GM23338 (cell line): ENCODE results near the gene APOL2. TPM values are rescaled to one million over a fixed set of nuclear protein-coding genes. Genes with fewer than 3 reads are reported as not detected.

Source experiments
- ATAC-seq: fragments of 200-7000 bp; cut with Tn5 transposase; 3 replicates; pipeline ENCODE4 v1.9.1; 2020
- DNase-seq: peaks from one replicate; pipeline ENCODE4 v3.0.0-alpha.2; 2015; ENCODE audit warnings: low spot score
- H2AFZ ChIP-seq: fragments of 200-600 bp; sonication (generic); 2 replicates; pipeline ENCODE4 v1.8.0; 2016; ENCODE audit warnings: antibody characterized with exemption, mild to moderate bottlenecking, moderate library complexity
- H3F3A ChIP-seq: fragments of 200-600 bp; sonication (generic); replicated peaks from 2 replicates; pipeline ENCODE4 v1.8.0; 2017; ENCODE audit warnings: antibody characterized with exemption, mixed run types, low read depth
- H3K27ac ChIP-seq: fragments of 200-600 bp; sonication (generic); 2 replicates; pipeline ENCODE4 v1.6.1; 2016; ENCODE audit warnings: low read depth
- H3K27me3 ChIP-seq: fragments of 200-600 bp; sonication (generic); 2 replicates; pipeline ENCODE4 v1.8.0; 2016; ENCODE audit warnings: mild to moderate bottlenecking, mixed run types, moderate library complexity; ENCODE audit not compliant: insufficient read depth
- H3K36me3 ChIP-seq: fragments of 200-600 bp; sonication (generic); 2 replicates; pipeline ENCODE4 v1.8.0; 2016; ENCODE audit warnings: mild to moderate bottlenecking; ENCODE audit not compliant: insufficient read depth
- H3K4me1 ChIP-seq: fragments of 200-600 bp; sonication (generic); 2 replicates; pipeline ENCODE4 v1.8.0; 2016; ENCODE audit warnings: mild to moderate bottlenecking, moderate library complexity; ENCODE audit not compliant: insufficient read depth
- H3K4me2 ChIP-seq: fragments of 200-600 bp; sonication (generic); 2 replicates; pipeline ENCODE4 v1.7.1; 2017; ENCODE audit warnings: mixed run types
- H3K4me3 ChIP-seq: fragments of 200-600 bp; sonication (generic); 2 replicates; pipeline ENCODE4 v1.6.1; 2016; ENCODE audit warnings: mixed run types
- H3K79me2 ChIP-seq: fragments of 200-600 bp; sonication (generic); replicated peaks from 2 replicates; pipeline ENCODE4 v1.8.0; 2017; ENCODE audit warnings: mild to moderate bottlenecking; ENCODE audit not compliant: insufficient read depth
- H3K9me2 ChIP-seq: fragments of 200-600 bp; sonication (generic); 2 replicates; pipeline ENCODE4 v1.8.0; 2017; ENCODE audit not compliant: insufficient read depth
- H4K20me1 ChIP-seq: fragments of 200-600 bp; sonication (generic); replicated peaks from 2 replicates; pipeline ENCODE4 v1.8.0; 2017; ENCODE audit warnings: mild to moderate bottlenecking; ENCODE audit not compliant: insufficient read depth
- H3K27ac Mint-ChIP-seq: 2 replicates; pipeline ENCODE4 v1.8.0; 2020; ENCODE audit warnings: inconsistent platforms, mild to moderate bottlenecking, moderate library complexity, mixed read lengths
- H3K27me3 Mint-ChIP-seq: 3 replicates; pipeline ENCODE4 v1.8.0; 2022; ENCODE audit warnings: low read depth, mild to moderate bottlenecking, moderate library complexity, mixed read lengths, inconsistent platforms; ENCODE audit not compliant: insufficient read depth, poor library complexity
- H3K36me3 Mint-ChIP-seq: 3 replicates; pipeline ENCODE4 v1.8.0; 2021; ENCODE audit warnings: low read depth, mild to moderate bottlenecking, inconsistent platforms, moderate library complexity, mixed read lengths
- H3K4me1 Mint-ChIP-seq: 3 replicates; pipeline ENCODE4 v1.8.0; 2020; ENCODE audit warnings: mild to moderate bottlenecking, inconsistent platforms, mixed read lengths
- H3K4me3 Mint-ChIP-seq: 3 replicates; pipeline ENCODE4 v1.8.0; 2021; ENCODE audit warnings: moderate library complexity, mild to moderate bottlenecking, inconsistent platforms, mixed read lengths
- H3K9me3 Mint-ChIP-seq: 3 replicates; pipeline ENCODE4 v1.8.0; 2020; ENCODE audit warnings: moderate library complexity, mild to moderate bottlenecking, inconsistent platforms, mixed read lengths
- EZH2 ChIP-seq: fragments of 200-600 bp; sonication (generic); IDR thresholded peaks from one replicate; pipeline ENCODE4 v1.8.0; 2017; ENCODE audit warnings: antibody characterized with exemption, mild to moderate bottlenecking, low read depth; ENCODE audit not compliant: unreplicated experiment
- ZNF114 ChIP-seq: fragments of 250-450 bp; sonication (Bioruptor Pico); IDR thresholded peaks from 2 replicates; pipeline ENCODE4 v1.5.0; 2020; ENCODE audit warnings: mild to moderate bottlenecking, moderate library complexity
- polyA plus RNA-seq: library from polyadenylated mRNA; unstranded; fragments of >200 nt; fragmentation: Nextera tagmentation; extraction: Ambion mirVana; gene quantifications from 2 replicates; pipeline ENCODE4 v1.2.1, GENCODE V29; 2016
- total RNA-seq: library from RNA; depleted of rRNA; stranded (reverse); fragments of >200 nt; shearing (Covaris generic); gene quantifications from 2 replicates; pipeline ENCODE4 v1.2.3, GENCODE V29; 2014
- TF ChIP-seq, protein P1 (sequence below), 2 experiments: fragments of 200-600 bp in 1 of 2; sonication (generic) in 1 of 2; conservative IDR thresholded peaks; 2 replicates each; pipeline versions ENCODE4 v1.5.1 to v1.6.1; 2016 to 2017; ENCODE audit warnings: antibody characterized with exemption in 2 of 2, low read depth in 2 of 2, mild to moderate bottlenecking in 2 of 2, moderate library complexity in 1 of 2
- TF ChIP-seq, protein P2 (sequence below): fragments of 250-450 bp; sonication (Bioruptor Pico); IDR thresholded peaks from 2 replicates; pipeline ENCODE4 v1.5.0; 2020; ENCODE audit warnings: mild to moderate bottlenecking, moderate library complexity

The APOL2 gene
- total and polyA plus RNA-seq, 2 experiments from 2014 or later, result 5.5 to 10.4 TPM

DNA sequence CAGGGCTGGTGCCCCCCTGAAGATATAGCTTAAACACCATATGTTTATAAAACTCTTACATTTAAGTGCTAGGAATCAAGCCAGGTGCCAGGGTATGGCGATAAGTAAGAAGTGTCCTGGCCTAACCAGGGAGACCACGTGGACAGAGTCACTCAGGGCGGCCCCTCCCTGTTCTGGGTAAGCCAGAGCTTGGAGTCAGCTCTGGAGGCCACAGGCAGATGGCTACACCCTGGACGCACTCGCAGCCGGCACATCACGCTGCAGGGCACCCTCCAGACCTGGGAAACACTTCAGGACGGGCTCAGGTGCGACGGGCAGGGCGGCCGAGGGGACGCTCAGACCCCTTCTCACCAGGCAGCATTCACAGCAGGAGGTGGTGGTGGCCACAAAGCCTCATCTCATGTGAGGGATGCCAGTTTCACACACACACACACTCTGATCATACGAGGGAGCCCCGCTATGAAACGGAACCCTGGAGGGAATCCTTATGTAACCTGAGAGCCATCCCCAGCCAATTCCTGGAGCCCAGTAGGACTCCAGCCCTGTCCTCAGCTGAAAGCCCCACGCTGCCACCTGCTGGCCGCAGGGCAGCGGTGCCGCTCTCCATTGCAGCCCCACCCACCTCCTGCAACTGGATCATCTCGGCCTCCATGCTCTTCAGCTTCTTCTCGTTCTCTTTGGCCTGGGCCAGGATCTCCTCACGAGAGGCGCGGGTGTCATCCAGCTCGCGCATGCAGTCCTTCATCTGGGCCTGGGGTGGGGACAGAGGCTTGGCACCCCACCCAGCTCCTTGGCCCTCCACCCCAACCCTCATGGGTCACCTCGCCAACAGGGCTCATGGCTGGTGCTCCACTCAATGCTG, 47.0 kb upstream of the APOL2 start:
- no peak overlapping the region for H3K27ac ChIP-seq
- peaks cover 62% of the 10 kb centered on the region for H3K36me3 ChIP-seq
- ATAC-seq (peak; percentile 96), DNase-seq (peak; percentile 90)
- TF ChIP-seq, protein P1, sequence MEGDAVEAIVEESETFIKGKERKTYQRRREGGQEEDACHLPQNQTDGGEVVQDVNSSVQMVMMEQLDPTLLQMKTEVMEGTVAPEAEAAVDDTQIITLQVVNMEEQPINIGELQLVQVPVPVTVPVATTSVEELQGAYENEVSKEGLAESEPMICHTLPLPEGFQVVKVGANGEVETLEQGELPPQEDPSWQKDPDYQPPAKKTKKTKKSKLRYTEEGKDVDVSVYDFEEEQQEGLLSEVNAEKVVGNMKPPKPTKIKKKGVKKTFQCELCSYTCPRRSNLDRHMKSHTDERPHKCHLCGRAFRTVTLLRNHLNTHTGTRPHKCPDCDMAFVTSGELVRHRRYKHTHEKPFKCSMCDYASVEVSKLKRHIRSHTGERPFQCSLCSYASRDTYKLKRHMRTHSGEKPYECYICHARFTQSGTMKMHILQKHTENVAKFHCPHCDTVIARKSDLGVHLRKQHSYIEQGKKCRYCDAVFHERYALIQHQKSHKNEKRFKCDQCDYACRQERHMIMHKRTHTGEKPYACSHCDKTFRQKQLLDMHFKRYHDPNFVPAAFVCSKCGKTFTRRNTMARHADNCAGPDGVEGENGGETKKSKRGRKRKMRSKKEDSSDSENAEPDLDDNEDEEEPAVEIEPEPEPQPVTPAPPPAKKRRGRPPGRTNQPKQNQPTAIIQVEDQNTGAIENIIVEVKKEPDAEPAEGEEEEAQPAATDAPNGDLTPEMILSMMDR (conservative IDR thresholded peaks at IDR 0.05; ENCODE audit: low read depth in 2 of 2), result peak; percentile 88 to 92
- TF ChIP-seq, protein P2, sequence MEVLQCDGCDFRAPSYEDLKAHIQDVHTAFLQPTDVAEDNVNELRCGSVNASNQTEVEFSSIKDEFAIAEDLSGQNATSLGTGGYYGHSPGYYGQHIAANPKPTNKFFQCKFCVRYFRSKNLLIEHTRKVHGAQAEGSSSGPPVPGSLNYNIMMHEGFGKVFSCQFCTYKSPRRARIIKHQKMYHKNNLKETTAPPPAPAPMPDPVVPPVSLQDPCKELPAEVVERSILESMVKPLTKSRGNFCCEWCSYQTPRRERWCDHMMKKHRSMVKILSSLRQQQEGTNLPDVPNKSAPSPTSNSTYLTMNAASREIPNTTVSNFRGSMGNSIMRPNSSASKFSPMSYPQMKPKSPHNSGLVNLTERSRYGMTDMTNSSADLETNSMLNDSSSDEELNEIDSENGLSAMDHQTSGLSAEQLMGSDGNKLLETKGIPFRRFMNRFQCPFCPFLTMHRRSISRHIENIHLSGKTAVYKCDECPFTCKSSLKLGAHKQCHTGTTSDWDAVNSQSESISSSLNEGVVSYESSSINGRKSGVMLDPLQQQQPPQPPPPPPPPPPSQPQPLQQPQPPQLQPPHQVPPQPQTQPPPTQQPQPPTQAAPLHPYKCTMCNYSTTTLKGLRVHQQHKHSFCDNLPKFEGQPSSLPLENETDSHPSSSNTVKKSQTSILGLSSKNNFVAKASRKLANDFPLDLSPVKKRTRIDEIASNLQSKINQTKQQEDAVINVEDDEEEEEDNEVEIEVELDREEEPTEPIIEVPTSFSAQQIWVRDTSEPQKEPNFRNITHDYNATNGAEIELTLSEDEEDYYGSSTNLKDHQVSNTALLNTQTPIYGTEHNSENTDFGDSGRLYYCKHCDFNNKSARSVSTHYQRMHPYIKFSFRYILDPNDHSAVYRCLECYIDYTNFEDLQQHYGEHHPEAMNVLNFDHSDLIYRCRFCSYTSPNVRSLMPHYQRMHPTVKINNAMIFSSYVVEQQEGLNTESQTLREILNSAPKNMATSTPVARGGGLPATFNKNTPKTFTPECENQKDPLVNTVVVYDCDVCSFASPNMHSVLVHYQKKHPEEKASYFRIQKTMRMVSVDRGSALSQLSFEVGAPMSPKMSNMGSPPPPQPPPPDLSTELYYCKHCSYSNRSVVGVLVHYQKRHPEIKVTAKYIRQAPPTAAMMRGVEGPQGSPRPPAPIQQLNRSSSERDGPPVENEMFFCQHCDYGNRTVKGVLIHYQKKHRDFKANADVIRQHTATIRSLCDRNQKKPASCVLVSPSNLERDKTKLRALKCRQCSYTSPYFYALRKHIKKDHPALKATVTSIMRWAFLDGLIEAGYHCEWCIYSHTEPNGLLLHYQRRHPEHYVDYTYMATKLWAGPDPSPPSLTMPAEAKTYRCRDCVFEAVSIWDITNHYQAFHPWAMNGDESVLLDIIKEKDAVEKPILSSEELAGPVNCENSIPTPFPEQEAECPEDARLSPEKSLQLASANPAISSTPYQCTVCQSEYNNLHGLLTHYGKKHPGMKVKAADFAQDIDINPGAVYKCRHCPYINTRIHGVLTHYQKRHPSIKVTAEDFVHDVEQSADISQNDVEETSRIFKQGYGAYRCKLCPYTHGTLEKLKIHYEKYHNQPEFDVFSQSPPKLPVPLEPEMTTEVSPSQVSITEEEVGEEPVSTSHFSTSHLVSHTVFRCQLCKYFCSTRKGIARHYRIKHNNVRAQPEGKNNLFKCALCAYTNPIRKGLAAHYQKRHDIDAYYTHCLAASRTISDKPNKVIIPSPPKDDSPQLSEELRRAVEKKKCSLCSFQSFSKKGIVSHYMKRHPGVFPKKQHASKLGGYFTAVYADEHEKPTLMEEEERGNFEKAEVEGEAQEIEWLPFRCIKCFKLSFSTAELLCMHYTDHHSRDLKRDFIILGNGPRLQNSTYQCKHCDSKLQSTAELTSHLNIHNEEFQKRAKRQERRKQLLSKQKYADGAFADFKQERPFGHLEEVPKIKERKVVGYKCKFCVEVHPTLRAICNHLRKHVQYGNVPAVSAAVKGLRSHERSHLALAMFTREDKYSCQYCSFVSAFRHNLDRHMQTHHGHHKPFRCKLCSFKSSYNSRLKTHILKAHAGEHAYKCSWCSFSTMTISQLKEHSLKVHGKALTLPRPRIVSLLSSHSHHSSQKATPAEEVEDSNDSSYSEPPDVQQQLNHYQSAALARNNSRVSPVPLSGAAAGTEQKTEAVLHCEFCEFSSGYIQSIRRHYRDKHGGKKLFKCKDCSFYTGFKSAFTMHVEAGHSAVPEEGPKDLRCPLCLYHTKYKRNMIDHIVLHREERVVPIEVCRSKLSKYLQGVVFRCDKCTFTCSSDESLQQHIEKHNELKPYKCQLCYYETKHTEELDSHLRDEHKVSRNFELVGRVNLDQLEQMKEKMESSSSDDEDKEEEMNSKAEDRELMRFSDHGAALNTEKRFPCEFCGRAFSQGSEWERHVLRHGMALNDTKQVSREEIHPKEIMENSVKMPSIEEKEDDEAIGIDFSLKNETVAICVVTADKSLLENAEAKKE (CRISPR knock-in tag), result peak; percentile 99
- TF ChIP-seq EZH2, result no peak
- no peak for TF ChIP-seq ZNF114
- H3F3A ChIP-seq, result peaks cover 11% of the 10 kb centered on the region; the same call in 1 of the 2 replicates
- Mint-ChIP-seq H3K4me3 (no peak overlapping the region), H3K27me3 (peaks cover 12% of the 10 kb centered on the region), H3K4me1 (peaks cover 7% of the 10 kb centered on the region), H3K36me3 (peaks cover 93% of the 10 kb centered on the region), H3K9me3 (peaks cover 16% of the 10 kb centered on the region), H3K27ac (no peak overlapping the region; the same call in 1 of the 2 replicates)
- H3K79me2 ChIP-seq, result no peaks in the 10 kb centered on the region
- H2AFZ ChIP-seq, result no peak overlapping the region
- H3K27me3 ChIP-seq, result no peaks in the 10 kb centered on the region
- no peak overlapping the region for H3K4me3 ChIP-seq
- 0 out of 2 replicates have a peak, but pooled peaks cover 4% of the 10 kb centered on the region for H3K9me2 ChIP-seq
- H3K4me2 ChIP-seq, result no peak overlapping the region
- no peaks in the 10 kb centered on the region; the same call in none of the 2 replicates for H4K20me1 ChIP-seq
- no peaks in the 10 kb centered on the region for H3K4me1 ChIP-seq
